OCI-LY3 (cell line): Measurements from ENCODE around the gene GMCL2.

Experiments used
- EZH2phosphoT487 ChIP-seq: fragments of 200-600 bp; shearing (Covaris generic); IDR thresholded peaks from 2 replicates; pipeline ENCODE4 v1.6.1; 2018; ENCODE audit warnings: antibody characterized with exemption, mixed run types, low read depth
- TF ChIP-seq, protein P1 (sequence below): fragments of 200-600, 300-600 bp; sonication (generic); IDR thresholded peaks from 2 replicates; pipeline ENCODE4 v1.5.1; 2014; ENCODE audit warnings: antibody characterized with exemption, low read length, low read depth

DNA sequence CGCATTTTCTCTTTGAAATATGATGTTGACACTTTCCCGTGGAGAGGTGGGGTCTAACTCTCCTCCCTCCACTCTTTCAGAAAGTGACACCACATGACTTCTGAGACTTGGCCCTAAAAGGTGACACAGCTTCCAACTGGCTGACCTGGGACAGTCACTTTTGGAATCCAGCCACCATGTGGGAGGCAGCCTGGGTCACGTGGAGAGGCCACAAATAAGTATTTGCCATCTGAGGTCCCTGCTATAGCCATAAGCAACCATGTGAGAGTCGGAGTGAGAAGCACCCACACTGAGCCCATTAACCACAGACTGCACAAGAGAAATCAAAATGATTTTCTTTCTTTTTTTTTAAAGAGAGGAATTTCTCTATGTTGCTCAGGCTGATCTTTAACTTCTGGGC is 49.5 kb upstream of the GMCL2 start:
- TF ChIP-seq, protein P1, sequence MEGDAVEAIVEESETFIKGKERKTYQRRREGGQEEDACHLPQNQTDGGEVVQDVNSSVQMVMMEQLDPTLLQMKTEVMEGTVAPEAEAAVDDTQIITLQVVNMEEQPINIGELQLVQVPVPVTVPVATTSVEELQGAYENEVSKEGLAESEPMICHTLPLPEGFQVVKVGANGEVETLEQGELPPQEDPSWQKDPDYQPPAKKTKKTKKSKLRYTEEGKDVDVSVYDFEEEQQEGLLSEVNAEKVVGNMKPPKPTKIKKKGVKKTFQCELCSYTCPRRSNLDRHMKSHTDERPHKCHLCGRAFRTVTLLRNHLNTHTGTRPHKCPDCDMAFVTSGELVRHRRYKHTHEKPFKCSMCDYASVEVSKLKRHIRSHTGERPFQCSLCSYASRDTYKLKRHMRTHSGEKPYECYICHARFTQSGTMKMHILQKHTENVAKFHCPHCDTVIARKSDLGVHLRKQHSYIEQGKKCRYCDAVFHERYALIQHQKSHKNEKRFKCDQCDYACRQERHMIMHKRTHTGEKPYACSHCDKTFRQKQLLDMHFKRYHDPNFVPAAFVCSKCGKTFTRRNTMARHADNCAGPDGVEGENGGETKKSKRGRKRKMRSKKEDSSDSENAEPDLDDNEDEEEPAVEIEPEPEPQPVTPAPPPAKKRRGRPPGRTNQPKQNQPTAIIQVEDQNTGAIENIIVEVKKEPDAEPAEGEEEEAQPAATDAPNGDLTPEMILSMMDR: no peak
- no peak for TF ChIP-seq EZH2phosphoT487
